IPS DF 19.7 (cell line): ENCODE data around the gene GJD3.

ENCODE experiments used
- DNase-seq: peaks from one replicate; pipeline ENCODE4 v3.0.0-alpha.2; 2013; ENCODE audit warnings: low read depth, low spot score

Gene GJD3

GRCh38 chr17:40323391-40324381, 40.9 kb downstream of the GJD3 start:
- DNase-seq: no peak

- no peak for DNase-seq
Observed at GRCh38 chr17:40322358-40323315, 41.9 kb downstream of the GJD3 start.

- DNase-seq: no peak
Observed at GRCh38 chr17:40321961-40322357, 42.6 kb downstream of the GJD3 start.

- DNase-seq: no peak
Observed at GRCh38 chr17:40321524-40321929, 43.0 kb downstream of the GJD3 start.

GRCh38 chr17:40320756-40321523, 43.6 kb downstream of the GJD3 start:
- no peak for DNase-seq

GRCh38 chr17:40319651-40320540, 44.6 kb downstream of the GJD3 start:
- no peak for DNase-seq

- no peak for DNase-seq
Observed at GRCh38 chr17:40318830-40319391, 45.6 kb downstream of the GJD3 start.

- DNase-seq: peak; percentile 74
Observed at GRCh38 chr17:40317880-40318829, 46.4 kb downstream of the GJD3 start.

GRCh38 chr17:40317345-40317873, 47.1 kb downstream of the GJD3 start:
- DNase-seq: no peak

- no peak for DNase-seq
Observed at GRCh38 chr17:40316571-40317344, 47.8 kb downstream of the GJD3 start.

GRCh38 chr17:40315678-40316570, 48.6 kb downstream of the GJD3 start:
- DNase-seq: no peak

- DNase-seq: no peak
Observed at GRCh38 chr17:40315206-40315605, 49.3 kb downstream of the GJD3 start.

- DNase-seq: no peak
Observed at GRCh38 chr17:40314584-40314956, 50.0 kb downstream of the GJD3 start.

- DNase-seq: no peak
Observed at GRCh38 chr17:40313668-40314583, 50.6 kb downstream of the GJD3 start.
